Measurements from ENCODE around the gene PFN3.

GRCh38 chr5:177393990-177394389 is 6.5 kb downstream of the PFN3 start:
- no peak for TF ChIP-seq CTCF (conservative IDR thresholded peaks at IDR 0.05; ENCODE audit: low read length)
- no peak for TF ChIP-seq EZH2phosphoT487 (IDR thresholded peaks at IDR 0.05; ENCODE audit: borderline replicate concordance, low read depth, low read length)
